Thyroid gland (tissue), 4 donors: ENCODE data around the gene PNMA6E.

Source experiments
- POLR2A ChIP-seq, 2 donors: fragments of 450-650 bp; IDR thresholded peaks; one replicate each; pipeline ENCODE4 v1.6.1; 2017; ENCODE audit warnings: antibody characterized with exemption in 2 of 2, mild to moderate bottlenecking in 2 of 2, moderate library complexity in 1 of 2
- TF ChIP-seq, protein P1 (sequence below), 6 experiments: fragments of 200-600 bp in 3 of 6; fragments of 450-650 bp in 3 of 6; sonication (generic) in 3 of 6; IDR thresholded peaks; one replicate each; pipeline ENCODE4 v1.5.1; 2016 to 2019; ENCODE audit warnings: antibody characterized with exemption in 6 of 6, mild to moderate bottlenecking in 2 of 6, inconsistent platforms in 1 of 6, moderate library complexity in 1 of 6

GRCh38 chrX:153348421-153348820, 52.7 kb downstream of the PNMA6E start:
- TF ChIP-seq, protein P1, sequence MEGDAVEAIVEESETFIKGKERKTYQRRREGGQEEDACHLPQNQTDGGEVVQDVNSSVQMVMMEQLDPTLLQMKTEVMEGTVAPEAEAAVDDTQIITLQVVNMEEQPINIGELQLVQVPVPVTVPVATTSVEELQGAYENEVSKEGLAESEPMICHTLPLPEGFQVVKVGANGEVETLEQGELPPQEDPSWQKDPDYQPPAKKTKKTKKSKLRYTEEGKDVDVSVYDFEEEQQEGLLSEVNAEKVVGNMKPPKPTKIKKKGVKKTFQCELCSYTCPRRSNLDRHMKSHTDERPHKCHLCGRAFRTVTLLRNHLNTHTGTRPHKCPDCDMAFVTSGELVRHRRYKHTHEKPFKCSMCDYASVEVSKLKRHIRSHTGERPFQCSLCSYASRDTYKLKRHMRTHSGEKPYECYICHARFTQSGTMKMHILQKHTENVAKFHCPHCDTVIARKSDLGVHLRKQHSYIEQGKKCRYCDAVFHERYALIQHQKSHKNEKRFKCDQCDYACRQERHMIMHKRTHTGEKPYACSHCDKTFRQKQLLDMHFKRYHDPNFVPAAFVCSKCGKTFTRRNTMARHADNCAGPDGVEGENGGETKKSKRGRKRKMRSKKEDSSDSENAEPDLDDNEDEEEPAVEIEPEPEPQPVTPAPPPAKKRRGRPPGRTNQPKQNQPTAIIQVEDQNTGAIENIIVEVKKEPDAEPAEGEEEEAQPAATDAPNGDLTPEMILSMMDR (IDR thresholded peaks at IDR 0.05), result no peak
- TF ChIP-seq POLR2A (IDR thresholded peaks at IDR 0.05), result no peak
